PFSK-1 (cell line): Measurements from ENCODE around the gene COQ8A.

Experiments
- FOXP2 ChIP-seq: optimal IDR thresholded peaks from 2 replicates; pipeline ENCODE3; 2011; ENCODE audit warnings: borderline replicate concordance, control low read depth, inconsistent platforms; ENCODE audit not compliant: insufficient read depth; ENCODE audit errors: extremely low read length, extremely low read depth
- POLR2AphosphoS5 ChIP-seq: IDR thresholded peaks from 2 replicates; pipeline ENCODE4 v1.6.1; 2012; ENCODE audit warnings: low read depth, mild to moderate bottlenecking, control low read depth, low read length, moderate library complexity
- SIN3A ChIP-seq: IDR thresholded peaks from 2 replicates; pipeline ENCODE4 v1.6.1; 2012; ENCODE audit warnings: mild to moderate bottlenecking, low read length, moderate library complexity, borderline replicate concordance; ENCODE audit not compliant: insufficient read depth
- TAF1 ChIP-seq: IDR thresholded peaks from 2 replicates; pipeline ENCODE4 v1.6.1; 2012; ENCODE audit warnings: low read length, control low read depth, borderline replicate concordance; ENCODE audit not compliant: insufficient read depth
- TF ChIP-seq, protein P1 (sequence below), 2 experiments: IDR thresholded peaks; 2 replicates each; pipeline versions ENCODE4 v1.6.1 to v1.8.0; 2011 to 2012; ENCODE audit warnings: low read depth in 2 of 2, low read length in 2 of 2, control low read depth in 1 of 2, inconsistent platforms in 1 of 2, mild to moderate bottlenecking in 1 of 2, moderate library complexity in 1 of 2; ENCODE audit not compliant: insufficient read depth in 1 of 2

The COQ8A gene

DNA sequence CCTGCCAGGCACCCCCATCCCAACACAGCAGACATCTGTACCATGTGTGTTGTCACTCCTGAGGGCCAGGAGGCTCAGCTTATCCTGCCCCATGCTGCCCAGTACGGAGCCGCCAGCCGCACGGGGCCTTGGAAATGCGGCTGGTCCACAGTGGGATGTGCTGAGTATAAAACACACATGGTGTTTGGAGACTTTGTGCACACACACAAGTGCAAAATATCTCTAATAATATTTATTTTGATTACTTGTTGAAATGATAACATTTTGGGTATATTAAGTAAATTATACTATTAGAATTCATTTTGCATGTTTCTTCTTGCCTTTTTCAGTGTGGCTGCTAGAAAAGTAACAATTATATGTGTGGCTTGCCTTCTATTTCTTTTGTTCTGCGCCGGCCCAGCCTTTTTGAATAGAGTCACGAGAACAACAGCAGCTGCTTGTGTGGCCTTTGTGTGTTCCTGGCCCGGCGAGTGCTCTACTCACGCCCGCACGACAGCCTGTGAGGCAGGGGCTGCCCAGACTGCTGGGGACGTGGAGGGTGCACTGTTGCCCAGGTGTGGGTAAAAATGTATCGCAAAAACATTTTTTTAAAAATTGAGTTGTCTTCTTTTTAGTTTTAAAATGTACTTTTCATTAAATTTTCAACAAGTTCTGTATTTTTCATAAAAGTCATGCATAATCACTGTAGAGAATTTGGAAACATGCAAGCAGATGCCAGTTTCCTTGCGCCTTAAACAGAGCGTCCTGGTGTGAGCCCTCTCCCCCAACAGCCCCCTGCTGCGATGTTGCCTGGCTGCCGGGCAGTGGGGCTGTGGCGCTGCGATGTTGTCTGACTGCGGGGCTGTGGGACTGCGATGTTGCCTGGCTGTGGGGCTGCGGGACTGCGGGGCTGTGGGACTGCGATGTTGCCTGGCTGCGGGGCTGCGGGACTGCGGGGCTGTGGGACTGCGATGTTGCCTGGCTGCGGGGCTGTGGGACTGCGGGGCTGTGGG, 35.5 kb downstream of the COQ8A start:
- TF ChIP-seq SIN3A (no peak), FOXP2 (no peak), POLR2AphosphoS5 (no peak), TAF1 (no peak)
- TF ChIP-seq, protein P1, sequence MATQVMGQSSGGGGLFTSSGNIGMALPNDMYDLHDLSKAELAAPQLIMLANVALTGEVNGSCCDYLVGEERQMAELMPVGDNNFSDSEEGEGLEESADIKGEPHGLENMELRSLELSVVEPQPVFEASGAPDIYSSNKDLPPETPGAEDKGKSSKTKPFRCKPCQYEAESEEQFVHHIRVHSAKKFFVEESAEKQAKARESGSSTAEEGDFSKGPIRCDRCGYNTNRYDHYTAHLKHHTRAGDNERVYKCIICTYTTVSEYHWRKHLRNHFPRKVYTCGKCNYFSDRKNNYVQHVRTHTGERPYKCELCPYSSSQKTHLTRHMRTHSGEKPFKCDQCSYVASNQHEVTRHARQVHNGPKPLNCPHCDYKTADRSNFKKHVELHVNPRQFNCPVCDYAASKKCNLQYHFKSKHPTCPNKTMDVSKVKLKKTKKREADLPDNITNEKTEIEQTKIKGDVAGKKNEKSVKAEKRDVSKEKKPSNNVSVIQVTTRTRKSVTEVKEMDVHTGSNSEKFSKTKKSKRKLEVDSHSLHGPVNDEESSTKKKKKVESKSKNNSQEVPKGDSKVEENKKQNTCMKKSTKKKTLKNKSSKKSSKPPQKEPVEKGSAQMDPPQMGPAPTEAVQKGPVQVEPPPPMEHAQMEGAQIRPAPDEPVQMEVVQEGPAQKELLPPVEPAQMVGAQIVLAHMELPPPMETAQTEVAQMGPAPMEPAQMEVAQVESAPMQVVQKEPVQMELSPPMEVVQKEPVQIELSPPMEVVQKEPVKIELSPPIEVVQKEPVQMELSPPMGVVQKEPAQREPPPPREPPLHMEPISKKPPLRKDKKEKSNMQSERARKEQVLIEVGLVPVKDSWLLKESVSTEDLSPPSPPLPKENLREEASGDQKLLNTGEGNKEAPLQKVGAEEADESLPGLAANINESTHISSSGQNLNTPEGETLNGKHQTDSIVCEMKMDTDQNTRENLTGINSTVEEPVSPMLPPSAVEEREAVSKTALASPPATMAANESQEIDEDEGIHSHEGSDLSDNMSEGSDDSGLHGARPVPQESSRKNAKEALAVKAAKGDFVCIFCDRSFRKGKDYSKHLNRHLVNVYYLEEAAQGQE (IDR thresholded peaks at IDR 0.05; ENCODE audit: insufficient read depth in 1 of 2, low read depth in 2 of 2, low read length in 2 of 2): no peak

DNA sequence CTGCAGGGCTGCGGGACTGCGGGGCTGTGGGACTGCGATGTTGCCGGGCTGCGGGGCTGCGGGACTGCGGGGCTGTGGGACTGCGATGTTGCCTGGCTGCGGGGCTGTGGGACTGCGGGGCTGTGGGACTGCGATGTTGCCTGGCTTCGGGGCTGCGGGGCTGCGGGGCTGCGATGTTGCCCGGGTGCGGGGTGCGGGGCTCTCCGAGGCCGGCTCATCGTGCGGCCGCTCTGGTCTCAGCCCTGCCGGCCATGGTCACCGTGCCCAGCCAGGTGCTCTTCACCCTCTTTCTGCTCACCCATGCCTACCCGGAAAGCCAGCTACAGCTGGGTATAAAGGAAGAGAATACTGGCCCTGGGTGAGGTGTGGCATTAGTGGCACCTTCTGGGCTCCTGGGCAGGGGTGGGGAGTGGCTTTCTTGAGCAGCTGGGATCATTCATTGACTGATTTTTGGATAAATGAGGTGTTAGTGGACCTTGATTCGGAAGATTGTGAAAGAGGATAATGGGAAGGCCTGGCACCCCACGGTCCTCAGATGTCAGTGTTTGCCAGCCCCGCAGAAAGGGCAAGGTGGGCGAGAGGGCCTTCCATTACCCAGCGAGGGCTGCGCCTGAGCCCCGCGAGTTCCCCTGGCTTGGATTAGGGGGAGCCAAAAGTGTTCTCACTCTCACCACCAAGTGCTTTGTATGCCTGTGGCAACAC, 36.3 kb downstream of the COQ8A start:
- TF ChIP-seq SIN3A (no peak), TAF1 (no peak), POLR2AphosphoS5 (no peak), FOXP2 (no peak)
- TF ChIP-seq, protein P1 (IDR thresholded peaks at IDR 0.05; ENCODE audit: insufficient read depth in 1 of 2, low read depth in 2 of 2, low read length in 2 of 2): no peak

DNA sequence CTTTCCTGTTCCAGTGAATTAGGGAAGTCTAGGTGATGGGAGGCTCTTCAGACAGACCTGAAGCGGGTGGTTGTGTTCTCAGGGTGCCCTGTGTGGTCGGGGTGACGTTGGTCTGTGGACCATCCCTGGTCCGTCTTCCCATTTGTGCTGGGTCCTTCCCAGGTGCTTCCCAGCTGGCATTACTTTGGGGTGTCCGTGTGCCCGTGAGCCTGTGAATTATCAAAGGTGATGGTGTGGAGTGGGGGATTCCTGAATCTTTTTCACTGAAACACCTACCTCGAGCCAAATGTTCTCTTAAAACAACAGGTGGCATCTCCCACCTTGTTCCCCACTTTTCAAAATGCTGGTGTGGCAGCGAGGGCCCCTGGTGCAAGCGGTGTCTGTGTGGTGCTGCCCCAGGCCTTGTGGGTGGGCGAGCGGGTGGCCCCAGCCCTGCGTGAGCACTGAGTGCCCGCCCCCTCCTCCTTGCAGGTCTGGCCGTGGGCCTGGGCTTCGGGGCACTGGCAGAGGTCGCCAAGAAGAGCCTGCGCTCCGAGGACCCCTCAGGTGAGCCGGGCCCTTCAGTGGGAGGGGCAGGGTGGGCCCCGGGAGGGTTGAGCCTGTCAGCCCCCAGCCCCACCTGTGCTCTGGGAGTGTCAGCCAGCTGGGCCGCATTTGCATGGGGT, 37.0 kb downstream of the COQ8A start:
- no peak for TF ChIP-seq FOXP2
- no peak for TF ChIP-seq TAF1
- no peak for TF ChIP-seq SIN3A
- TF ChIP-seq, protein P1 (IDR thresholded peaks at IDR 0.05; ENCODE audit: insufficient read depth in 1 of 2, low read depth in 2 of 2, low read length in 2 of 2): no peak
- no peak for TF ChIP-seq POLR2AphosphoS5

DNA sequence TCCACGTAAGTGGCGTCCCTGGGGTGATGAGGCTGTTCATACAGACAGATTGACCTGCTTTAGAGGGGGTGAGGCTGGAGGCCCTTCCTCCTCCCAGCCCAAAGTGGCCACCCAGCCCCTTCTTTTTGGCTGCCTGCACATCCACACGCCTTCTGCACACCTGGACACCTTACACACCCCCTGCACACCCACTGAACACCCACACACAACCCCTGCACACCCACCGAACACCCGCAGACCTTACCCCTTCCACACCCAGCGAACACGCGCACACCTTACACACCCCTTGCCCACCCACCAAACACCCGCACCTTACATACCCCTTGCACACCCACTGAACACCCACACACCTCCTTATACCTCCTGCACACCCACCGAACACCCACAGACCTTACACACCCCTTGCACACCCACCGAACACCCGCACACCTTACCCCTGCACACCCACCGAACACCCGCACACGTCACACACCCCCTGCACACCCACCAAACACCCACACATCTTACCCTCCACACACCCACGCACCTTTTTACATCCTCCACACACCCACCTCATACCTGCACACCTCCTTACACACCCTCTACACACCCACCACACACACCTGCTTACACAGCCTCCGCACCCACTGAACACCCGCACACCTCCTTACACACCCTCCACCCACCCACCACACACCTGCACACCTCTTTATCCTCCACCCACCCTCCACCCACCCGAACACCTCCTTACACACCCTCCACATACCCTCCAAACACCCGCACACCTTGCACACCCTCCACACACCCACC, 37.7 kb downstream of the COQ8A start:
- TF ChIP-seq FOXP2 (no peak), SIN3A (no peak), POLR2AphosphoS5 (no peak), TAF1 (no peak)
- TF ChIP-seq, protein P1 (IDR thresholded peaks at IDR 0.05; ENCODE audit: insufficient read depth in 1 of 2, low read depth in 2 of 2, low read length in 2 of 2): no peak
